ENCODE measurements around the gene CCDC9B.
A peak's percentile ranks its signal among the peaks of the same experiment; 100 is the strongest.

Gene CCDC9B

GRCh38 chr15:40301467-40302179, 39.1 kb downstream of the CCDC9B start:
- H3K9me3 Mint-ChIP-seq, result peaks cover 2% of the 10 kb centered on the region
- H3K4me1 Mint-ChIP-seq, result peaks cover 40% of the 10 kb centered on the region
- no peak overlapping the region for H3K4me3 Mint-ChIP-seq
- DNase-seq (ENCODE audit: low spot score in 2 of 2) (no peak), ATAC-seq (no peak)
- no peak overlapping the region for H3K27ac Mint-ChIP-seq
- peaks cover 59% of the 10 kb centered on the region for H3K36me3 Mint-ChIP-seq

DNA sequence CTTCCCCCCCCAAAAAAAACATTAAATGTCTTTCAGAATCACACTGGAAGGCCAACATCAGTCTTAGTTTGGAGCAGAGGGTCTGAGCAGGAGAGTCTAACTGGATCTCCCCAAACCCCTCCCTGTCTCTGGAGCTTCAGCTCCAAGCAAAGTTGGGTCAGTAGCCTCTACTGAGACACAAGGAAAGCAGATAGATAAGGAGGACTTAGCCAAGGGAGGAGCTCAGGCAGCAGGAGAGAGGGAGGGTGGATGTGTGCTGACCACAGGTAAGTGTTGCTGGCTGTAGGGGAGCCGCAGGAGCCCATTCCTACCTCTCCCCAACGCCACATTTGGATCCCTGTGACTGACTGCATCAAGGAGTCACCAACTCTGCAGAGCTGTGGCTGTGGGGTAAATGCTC, 40.0 kb downstream of the CCDC9B start:
- no peak for ATAC-seq
- no peak overlapping the region for H3K27ac Mint-ChIP-seq
- no peak overlapping the region for H3K4me3 Mint-ChIP-seq
- peaks cover 66% of the 10 kb centered on the region for H3K36me3 Mint-ChIP-seq
- no peak for DNase-seq (ENCODE audit: low spot score in 2 of 2)
- H3K9me3 Mint-ChIP-seq, result peaks cover 2% of the 10 kb centered on the region
- peaks cover 34% of the 10 kb centered on the region for H3K4me1 Mint-ChIP-seq

DNA sequence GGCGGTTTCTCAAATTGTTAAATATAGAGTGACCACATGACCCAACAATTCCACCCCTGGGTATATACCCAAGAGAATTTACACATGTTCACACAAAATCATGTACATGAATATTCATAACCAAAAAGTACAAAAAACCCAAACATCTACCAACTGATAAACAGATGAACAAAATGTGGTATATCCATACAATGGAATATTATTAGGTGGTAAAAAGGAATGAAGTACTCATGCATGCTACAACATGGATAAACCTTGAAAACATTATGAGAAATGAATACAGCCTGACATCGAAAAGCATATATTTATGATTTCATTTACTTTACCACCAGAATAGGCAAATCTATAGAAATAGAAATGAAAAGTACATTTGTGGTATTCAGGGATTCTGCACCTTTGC, 40.4 kb downstream of the CCDC9B start:
- peaks cover 2% of the 10 kb centered on the region for H3K9me3 Mint-ChIP-seq
- peaks cover 70% of the 10 kb centered on the region for H3K36me3 Mint-ChIP-seq
- DNase-seq (ENCODE audit: low spot score in 2 of 2), result no peak
- no peak for ATAC-seq
- H3K27ac Mint-ChIP-seq, result no peak overlapping the region
- H3K4me3 Mint-ChIP-seq, result no peak overlapping the region
- H3K4me1 Mint-ChIP-seq, result peaks cover 30% of the 10 kb centered on the region

DNA sequence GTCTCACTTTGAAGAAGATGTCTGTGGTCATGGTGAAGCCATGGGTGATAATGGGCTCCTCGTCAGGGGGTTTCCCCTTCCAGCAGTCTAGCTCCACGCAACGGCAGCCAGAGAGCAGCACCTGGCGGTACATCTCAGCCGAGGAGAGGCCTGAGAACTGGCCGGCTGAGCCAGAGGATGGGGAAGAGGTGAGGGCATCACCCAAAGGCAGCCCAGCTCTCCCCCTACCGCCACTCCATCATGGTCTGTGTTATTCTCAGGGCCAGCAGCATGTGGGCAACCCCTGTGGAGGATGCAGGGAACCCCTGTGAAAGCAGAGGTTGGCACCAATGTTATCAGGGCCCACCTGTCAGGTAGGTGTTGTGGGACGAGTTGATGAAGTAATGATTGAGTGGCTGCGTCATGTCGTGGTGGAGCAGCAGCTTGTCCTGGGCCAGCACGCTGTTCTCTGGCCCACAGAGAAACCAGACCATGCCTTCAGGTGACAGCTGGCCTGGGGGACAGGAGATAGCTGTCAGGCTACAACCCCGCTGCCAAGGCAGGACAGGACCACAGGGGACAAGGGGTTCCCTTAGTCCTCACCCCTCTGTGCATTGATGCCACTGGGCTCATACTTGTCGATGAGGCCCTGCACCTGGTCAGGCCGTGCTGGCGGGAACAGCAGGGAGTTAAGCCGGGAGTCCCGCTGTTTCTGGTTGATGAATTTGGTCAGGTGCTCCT, 42.4 kb downstream of the CCDC9B start:
- peaks cover 2% of the 10 kb centered on the region for H3K9me3 Mint-ChIP-seq
- no peak overlapping the region for H3K4me3 Mint-ChIP-seq
- no peak overlapping the region for H3K27ac Mint-ChIP-seq
- no peak for ATAC-seq
- H3K36me3 Mint-ChIP-seq, result peaks cover 67% of the 10 kb centered on the region
- no peak for DNase-seq (ENCODE audit: low spot score in 2 of 2)
- H3K4me1 Mint-ChIP-seq, result peaks cover 10% of the 10 kb centered on the region

DNA sequence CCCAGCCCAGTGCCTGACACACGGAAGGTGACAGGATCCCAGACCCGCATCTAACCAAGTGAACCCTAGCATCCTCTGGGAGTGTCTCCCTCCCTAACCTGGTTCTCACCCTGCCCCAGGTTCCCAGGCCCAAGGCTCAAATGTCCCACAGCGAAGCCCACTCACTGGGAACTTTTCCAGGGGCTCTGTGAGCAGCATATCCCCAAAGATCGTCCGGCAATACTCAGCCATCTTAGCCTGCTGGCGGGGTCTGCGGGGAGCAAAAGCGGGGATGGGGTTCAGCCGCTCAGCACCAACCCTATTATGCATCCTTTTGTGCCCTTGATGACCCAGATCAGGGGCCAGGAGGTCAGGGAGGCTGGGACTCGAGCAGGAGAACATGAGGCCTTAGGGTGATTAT, 43.4 kb downstream of the CCDC9B start:
- Mint-ChIP-seq H3K9me3 (peaks cover 2% of the 10 kb centered on the region), H3K4me1 (peaks cover 8% of the 10 kb centered on the region), H3K36me3 (peaks cover 57% of the 10 kb centered on the region), H3K27ac (peak overlapping the region; percentile 60), H3K4me3 (no peak overlapping the region)
- ATAC-seq (no peak), DNase-seq (ENCODE audit: low spot score in 2 of 2) (no peak)

- Mint-ChIP-seq H3K9me3 (peaks cover 2% of the 10 kb centered on the region), H3K27ac (peak overlapping the region; percentile 60), H3K4me1 (peaks cover 8% of the 10 kb centered on the region), H3K36me3 (peaks cover 54% of the 10 kb centered on the region), H3K4me3 (no peak overlapping the region)
- DNase-seq (ENCODE audit: low spot score in 2 of 2) (no peak), ATAC-seq (no peak)
Observed at GRCh38 chr15:40296561-40297230, 44.0 kb downstream of the CCDC9B start.

- H3K4me3 Mint-ChIP-seq, result no peak overlapping the region
- H3K4me1 Mint-ChIP-seq, result peaks cover 8% of the 10 kb centered on the region
- no peak for ATAC-seq
- peaks cover 2% of the 10 kb centered on the region for H3K9me3 Mint-ChIP-seq
- peak overlapping the region; percentile 60 for H3K27ac Mint-ChIP-seq
- no peak for DNase-seq (ENCODE audit: low spot score in 2 of 2)
- peaks cover 47% of the 10 kb centered on the region for H3K36me3 Mint-ChIP-seq
Observed at GRCh38 chr15:40295877-40296560, 44.7 kb downstream of the CCDC9B start.

DNA sequence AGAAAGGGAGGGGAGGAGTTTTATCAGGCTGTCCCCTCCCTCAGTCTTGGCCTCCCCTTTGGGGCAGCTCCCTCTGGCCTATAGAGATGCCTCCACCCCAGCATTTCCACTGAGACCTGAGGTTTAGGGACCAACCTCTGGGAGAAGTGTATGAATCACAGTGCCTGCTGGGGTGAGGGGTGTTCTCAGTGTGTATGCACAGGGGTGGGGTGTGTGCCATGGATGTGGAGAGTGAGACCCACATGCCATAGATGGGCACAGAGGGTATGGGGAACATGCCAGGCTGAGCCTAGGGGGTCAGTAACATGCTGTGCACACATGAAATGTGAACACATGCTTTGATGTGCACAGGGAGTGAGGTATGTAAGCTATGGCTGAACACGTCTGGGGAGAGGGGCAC, 45.4 kb downstream of the CCDC9B start:
- H3K9me3 Mint-ChIP-seq, result no peaks in the 10 kb centered on the region
- peak overlapping the region; percentile 21 for H3K27ac Mint-ChIP-seq
- H3K36me3 Mint-ChIP-seq, result peaks cover 40% of the 10 kb centered on the region
- no peak for ATAC-seq
- H3K4me1 Mint-ChIP-seq, result peaks cover 8% of the 10 kb centered on the region
- no peak overlapping the region for H3K4me3 Mint-ChIP-seq
- DNase-seq (ENCODE audit: low spot score in 2 of 2), result no peak

- no peak overlapping the region for H3K4me3 Mint-ChIP-seq
- peaks cover 32% of the 10 kb centered on the region for H3K36me3 Mint-ChIP-seq
- no peaks in the 10 kb centered on the region for H3K9me3 Mint-ChIP-seq
- ATAC-seq (no peak), DNase-seq (ENCODE audit: low spot score in 2 of 2) (no peak)
- H3K27ac Mint-ChIP-seq, result peak overlapping the region; percentile 21
- H3K4me1 Mint-ChIP-seq, result peaks cover 8% of the 10 kb centered on the region
Observed at GRCh38 chr15:40293905-40294895, 46.5 kb downstream of the CCDC9B start.

DNA sequence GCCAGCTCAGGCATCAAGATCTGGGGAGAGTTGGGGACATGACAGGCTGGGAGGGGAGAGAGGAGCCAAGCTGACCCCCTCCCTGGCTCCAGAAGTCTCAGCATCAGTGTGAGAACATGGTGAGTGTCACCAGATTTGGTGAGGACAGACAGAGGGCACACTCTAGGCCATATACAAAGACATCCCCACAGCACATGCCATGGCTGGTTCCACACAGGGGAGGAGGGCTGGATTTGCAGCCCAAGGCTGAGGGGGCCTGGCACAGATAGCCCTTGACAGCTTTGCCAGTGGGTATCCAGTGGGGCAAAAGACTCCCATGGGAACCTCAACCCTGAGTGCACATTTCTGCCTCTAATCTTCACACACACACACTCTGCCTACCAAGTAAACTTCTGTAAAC, 47.7 kb downstream of the CCDC9B start:
- H3K27ac Mint-ChIP-seq, result peak overlapping the region; percentile 73
- no peaks in the 10 kb centered on the region for H3K9me3 Mint-ChIP-seq
- H3K36me3 Mint-ChIP-seq, result peaks cover 36% of the 10 kb centered on the region

DNA sequence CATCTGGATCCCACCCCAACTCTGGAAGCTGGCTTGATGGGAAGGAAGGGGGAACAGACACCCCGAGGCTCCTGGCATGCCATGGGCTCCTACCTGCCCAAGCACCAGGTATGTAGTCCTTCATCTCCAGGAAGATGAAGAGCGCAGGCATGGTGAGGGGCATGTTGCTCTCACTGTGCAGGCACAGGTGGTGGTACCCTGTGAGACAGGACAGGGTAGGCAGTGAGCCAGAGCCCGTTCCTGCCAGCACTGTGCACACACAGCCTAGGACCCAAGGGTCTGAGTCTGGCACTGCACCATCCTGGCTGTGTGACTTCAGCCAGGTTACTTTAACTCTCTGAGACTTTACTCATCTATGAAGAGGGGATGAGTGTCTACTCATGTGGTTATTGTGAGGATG, 48.5 kb downstream of the CCDC9B start:
- H3K36me3 Mint-ChIP-seq, result peaks cover 36% of the 10 kb centered on the region
- peaks cover 8% of the 10 kb centered on the region for H3K4me1 Mint-ChIP-seq
- DNase-seq (ENCODE audit: low spot score in 2 of 2) (no peak), ATAC-seq (no peak)
- no peak overlapping the region for H3K4me3 Mint-ChIP-seq
- H3K9me3 Mint-ChIP-seq, result no peaks in the 10 kb centered on the region
- H3K27ac Mint-ChIP-seq, result no peak overlapping the region

More for the DNA sequence above, 47.7 kb downstream of the CCDC9B start:
- no peak for ATAC-seq
- DNase-seq (ENCODE audit: low spot score in 2 of 2), result no peak
- peaks cover 8% of the 10 kb centered on the region for H3K4me1 Mint-ChIP-seq
- H3K4me3 Mint-ChIP-seq, result no peak overlapping the region

DNA sequence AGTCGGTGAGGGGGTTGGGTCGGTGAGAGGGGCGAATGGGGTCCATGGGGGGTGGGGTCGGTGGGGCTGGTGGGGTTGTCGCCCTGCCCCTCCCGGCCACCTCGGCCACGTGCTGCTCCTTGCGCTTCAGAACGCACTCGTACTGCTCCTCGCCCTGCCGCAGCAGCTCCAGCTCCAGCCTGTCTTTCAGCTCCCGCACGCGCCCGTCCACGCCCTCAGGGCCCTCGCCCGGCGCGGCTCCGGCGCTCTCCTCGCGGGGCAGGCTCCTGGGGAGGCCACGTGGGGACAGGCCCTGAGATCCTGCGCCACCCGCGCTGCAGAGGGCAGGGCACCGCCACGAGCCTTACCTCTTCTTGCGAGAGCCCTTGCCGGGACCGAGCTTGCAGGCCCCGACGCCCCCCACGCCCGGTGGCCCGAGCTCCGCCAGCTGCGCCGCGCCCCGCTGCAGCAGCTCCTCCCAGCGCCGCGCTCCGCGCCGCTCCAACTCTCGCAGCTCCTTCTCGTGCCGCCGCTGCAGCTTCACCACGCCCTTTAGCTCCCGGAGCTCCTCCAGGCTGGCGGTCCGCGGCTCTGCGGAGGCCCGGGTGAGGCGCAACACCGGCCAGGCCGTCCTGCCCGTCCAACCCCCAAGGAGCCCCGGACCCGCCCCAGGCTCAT, 49.7 kb downstream of the CCDC9B start:
- ATAC-seq, result no peak
- no peaks in the 10 kb centered on the region for H3K9me3 Mint-ChIP-seq
- peaks cover 24% of the 10 kb centered on the region for H3K36me3 Mint-ChIP-seq
- no peak for DNase-seq (ENCODE audit: low spot score in 2 of 2)
- H3K4me1 Mint-ChIP-seq, result no peaks in the 10 kb centered on the region
- no peak overlapping the region for H3K27ac Mint-ChIP-seq
- no peak overlapping the region for H3K4me3 Mint-ChIP-seq

DNA sequence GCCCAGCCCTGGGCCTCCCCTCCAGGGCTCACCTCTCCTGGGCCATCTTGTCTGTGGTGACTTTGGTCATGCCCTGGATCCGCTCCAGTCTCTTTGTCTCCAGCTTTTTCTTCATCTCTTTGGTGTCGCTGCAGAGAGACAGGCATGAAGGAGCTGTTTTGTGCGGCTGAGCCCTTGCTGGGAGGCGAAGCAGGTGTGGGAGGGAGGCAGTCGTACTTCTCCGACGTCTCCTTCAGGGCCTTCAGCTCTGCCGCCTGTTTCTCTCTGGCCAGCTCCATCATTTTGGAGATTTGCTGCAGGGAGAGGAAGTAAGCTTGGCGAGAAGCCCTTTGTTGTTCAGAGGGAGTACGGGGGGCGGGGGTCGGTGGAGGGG, 50.2 kb downstream of the CCDC9B start:
- Mint-ChIP-seq H3K9me3 (no peaks in the 10 kb centered on the region), H3K27ac (no peak overlapping the region), H3K4me3 (no peak overlapping the region), H3K36me3 (peaks cover 20% of the 10 kb centered on the region), H3K4me1 (no peaks in the 10 kb centered on the region)
- DNase-seq (ENCODE audit: low spot score in 2 of 2) (no peak), ATAC-seq (no peak)

- H3K4me1 Mint-ChIP-seq, result no peaks in the 10 kb centered on the region
- no peak for DNase-seq (ENCODE audit: low spot score in 2 of 2)
- H3K9me3 Mint-ChIP-seq, result no peaks in the 10 kb centered on the region
- no peak overlapping the region for H3K4me3 Mint-ChIP-seq
- H3K36me3 Mint-ChIP-seq, result peaks cover 16% of the 10 kb centered on the region
- H3K27ac Mint-ChIP-seq, result peak overlapping the region; percentile 56
- no peak for ATAC-seq
Observed at GRCh38 chr15:40289140-40289775, 51.5 kb downstream of the CCDC9B start.
